ENCODE data around the gene ZNF804A. TPM values are rescaled to one million over a fixed set of nuclear protein-coding genes. Genes with fewer than 3 reads are reported as not detected.

The ZNF804A gene
- under 1 TPM in 1 of 2 donors, not detected in 1; 0.09 TPM for total RNA-seq
- long read RNA-seq: 0 reads

DNA sequence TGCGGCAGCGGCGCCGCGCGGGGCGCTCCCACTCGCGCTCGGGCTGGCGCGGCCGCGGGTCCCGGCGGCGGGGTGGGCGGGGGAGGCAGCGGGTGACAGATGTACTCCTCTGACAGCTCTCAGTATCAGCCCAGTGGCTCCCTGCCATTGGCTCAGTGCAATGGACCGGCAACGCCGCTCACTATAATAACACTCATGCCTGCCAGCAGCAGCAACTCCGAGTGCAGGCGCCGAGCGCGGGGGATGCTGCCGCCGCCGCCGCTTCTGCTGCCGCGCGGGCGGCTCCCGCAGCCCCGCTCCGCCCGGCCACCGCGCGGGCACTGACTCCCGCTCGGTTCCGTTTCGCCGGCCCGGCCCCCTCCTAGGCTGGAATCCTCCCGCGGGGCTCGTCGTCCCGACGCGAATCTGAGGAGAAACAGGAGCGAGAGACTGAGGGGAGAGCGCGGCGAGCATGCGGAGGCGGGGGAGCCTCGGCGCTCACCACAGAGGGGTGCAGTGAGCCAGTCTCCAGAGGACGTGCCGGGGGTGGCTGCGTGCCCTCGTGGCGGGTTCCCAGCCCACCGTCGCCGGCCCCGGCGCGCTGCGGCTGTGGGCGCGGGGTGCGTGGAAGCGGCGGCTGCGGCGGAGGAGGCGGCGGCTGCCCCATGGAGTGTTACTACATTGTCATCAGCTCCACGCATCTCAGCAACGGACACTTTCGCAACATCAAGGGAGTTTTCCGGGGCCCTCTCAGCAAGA lies at the start of gene ZNF804A:
ZNF804A (plus strand) TSS at position 214 of the 738 bp plus-strand sequence; CDS start at position 645, 431 bp downstream.
- intact Hi-C loops (cut with DNase I): no loop called here
- DNase-seq: peak; percentile 60
- ATAC-seq: peak; percentile 74 to 81

DNA sequence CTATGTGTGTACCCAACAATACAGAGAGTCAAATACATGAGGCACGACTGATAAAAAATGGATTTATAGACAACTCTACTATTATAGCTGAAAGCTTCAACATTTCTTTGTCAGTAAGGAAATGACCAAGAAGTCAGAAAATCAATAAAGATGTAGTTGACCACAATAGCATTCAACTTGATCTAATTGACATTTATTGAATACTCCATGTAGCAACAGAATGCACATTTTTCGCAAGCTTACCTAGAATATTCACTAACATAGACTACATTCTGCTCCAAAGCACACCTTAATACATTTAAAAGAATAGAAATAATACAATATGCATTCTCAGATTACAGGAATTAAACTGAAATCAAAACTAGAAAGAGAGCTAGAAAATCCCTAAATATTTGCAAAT lies 49.2 kb upstream of the ZNF804A start:
- ATAC-seq (no peak), DNase-seq (no peak)

DNA sequence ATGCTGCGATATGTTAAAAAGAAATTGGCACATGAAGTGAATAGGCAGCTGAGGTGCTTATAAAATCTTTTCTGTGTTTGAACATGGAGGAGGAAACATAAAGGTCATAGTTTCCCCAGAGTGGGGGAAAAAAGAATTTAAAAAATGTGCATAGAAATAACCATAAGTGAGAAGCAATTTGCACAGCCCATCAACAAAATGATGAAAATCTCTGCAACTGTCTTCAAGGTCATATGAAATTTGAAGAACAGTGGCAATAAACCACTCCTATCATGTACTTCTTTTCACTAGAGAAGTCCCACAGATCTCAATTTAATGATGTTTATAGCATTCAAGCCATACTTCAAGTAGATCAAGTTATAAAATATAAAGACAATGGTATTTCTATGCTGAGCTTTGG lies 46.7 kb upstream of the ZNF804A start:
- intact Hi-C loops (cut with DNase I): no loop called here
- DNase-seq: no peak
- ATAC-seq: no peak

More for the DNA sequence above, 49.2 kb upstream of the ZNF804A start:
- intact Hi-C loops (cut with DNase I): no loop called here

DNA sequence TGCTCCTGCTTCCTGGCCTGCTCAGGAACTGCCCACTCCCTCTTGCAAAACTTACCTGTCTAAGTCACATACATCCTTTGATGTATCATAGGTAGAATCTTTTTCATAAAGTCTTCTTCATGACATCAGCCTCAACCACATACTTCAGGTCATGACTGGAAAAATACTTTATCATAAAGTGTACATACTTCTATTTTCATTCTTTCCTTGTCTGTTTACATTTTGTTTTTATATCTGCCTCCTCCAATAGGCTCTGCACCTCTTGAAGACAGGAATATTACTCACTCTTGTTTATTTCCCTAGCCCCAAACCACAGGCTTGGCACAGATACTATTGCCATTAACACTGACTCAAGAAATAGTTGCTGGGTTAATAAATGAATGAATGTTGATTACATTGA lies 43.6 kb upstream of the ZNF804A start:
- ATAC-seq: no peak
- intact Hi-C loops (cut with DNase I): no loop called here
- DNase-seq: no peak

DNA sequence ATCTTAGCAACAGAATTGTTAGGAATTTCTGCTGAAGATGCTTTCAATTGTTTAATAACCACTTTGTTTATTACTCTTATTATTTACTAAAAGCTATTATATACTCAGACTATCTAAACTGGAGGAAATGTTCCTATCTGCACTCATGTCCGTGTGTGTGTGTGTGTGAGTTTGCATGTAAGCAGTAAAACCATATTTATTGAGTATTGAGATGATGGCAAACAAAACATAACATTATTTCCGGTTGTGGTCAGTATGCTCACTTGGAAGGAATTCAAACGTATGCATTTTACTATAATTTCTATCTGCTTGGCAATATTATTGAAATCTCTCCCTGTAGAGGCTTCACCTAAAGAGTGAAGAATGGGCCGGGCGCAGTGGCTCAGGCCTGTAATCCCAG lies 43.0 kb upstream of the ZNF804A start:
- intact Hi-C loops (cut with DNase I): no loop called here
- ATAC-seq (no peak), DNase-seq (no peak)

DNA sequence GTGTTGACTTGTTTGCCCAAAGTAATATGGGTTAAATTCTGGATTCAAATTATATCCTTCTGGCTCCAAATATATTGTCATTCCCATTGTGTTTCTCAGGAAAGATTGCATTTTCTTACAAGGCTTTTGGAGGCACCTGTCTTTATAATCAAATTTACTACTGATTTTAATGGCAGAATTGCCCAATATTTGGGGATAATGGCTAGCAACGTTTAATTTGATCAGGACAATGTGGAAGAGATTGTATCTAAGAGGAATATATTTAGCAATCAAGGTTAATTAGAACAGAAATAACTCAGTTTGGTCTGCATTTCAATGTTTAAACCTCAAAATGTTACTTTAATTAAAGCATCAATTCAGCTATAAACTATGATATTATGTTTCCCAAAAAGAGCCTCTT lies 41.7 kb upstream of the ZNF804A start:
- intact Hi-C loops (cut with DNase I): no loop called here
- DNase-seq: no peak
- ATAC-seq: no peak

DNA sequence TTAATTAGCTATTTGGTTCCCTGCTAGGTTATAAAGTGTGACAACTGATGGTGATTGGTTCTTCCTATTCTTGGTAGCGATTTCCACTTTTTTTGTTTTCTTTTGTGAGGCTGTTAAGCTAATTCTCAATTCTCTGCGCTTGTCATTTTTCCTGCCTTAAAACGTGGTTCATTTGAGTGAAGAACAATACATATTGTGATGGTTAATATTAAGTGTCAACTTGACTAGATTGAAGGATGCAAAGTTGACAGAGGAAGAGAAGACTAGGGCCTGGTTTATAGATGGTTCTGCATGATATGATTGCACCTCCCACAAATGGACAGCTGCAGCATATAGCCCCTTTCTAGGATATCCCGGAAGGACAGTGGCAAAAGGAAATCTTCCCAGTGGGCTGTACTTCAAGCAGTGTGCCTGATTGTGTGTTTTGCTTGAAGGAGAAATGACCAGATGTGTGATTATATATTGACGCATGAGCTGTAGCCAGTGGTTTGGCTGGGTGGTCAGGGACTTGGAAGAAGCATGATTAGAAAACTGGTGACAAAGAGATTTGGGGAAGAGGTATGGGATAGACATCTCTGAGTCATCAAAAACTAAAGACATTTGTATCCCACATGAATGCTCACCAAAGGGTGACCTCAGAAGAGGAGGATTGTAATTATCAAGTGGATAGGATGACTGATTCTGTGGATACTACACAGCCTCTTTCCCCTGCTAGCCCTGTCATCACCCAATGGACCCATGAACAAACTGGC lies 39.4 kb upstream of the ZNF804A start:
- intact Hi-C loops (cut with DNase I): no loop called here
- ATAC-seq: no peak
- DNase-seq: no peak

DNA sequence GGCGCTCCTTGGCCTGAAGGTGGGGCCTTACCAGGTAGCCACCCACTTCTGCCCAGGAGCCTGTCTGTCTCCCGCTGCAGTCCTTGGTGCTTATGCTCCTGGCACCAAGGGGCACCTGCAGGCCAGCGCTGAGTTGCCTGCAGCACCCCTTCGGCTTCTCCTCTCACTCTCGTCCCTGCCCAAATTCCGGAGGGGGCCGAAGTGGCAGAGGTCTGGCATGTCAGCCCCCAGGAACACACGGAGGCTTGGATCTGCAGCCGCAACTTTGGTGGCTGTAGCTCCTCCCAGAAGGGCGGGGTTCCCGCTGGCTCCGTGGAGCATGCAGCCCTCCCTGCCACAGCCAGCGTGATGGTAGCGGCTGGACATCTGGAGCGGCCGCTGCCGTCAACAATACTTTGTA lies 37.7 kb upstream of the ZNF804A start:
- ATAC-seq (no peak), DNase-seq (no peak)
- intact Hi-C loops (cut with DNase I): no loop called here

DNA sequence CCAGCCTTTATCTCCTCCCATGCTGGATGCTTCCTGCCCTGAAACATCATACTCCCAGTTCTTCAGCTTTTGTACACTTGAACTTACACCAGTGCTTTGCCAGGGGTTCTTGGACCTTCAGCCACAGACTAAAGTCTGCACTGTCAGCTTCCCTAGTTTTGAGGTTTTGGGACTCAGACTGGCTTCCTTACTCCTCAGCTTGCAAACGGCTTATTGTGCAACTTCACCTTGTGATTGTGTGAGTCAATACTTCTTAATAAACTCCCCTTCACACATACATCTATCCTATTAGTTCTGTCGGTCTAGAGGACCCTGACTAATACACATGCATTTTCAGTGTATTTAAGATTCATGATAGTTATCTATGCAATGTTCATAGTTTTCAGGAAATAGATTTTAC lies 35.8 kb upstream of the ZNF804A start:
- no peak for DNase-seq
- no peak for ATAC-seq
- intact Hi-C loops (cut with DNase I): no loop called here

DNA sequence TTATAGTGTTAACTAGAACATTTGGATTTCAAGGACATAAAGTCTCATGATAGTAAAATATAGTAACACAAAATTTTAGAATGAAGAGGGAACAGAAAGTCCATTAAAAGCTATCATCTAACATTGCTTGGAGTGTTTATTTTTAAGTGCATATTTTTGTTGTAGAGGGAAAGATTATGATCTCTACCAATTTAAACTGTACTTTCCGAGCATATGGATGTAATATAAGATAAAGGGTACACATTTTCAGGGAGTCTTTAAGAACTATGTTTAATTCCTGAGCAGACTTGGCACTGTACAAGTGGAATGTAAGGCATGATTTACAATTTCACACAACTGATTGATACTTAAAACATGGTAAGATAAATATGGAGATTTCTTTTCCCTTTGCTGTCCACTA lies 34.2 kb upstream of the ZNF804A start:
- no peak for DNase-seq
- no peak for ATAC-seq
- intact Hi-C loops (cut with DNase I): no loop called here

DNA sequence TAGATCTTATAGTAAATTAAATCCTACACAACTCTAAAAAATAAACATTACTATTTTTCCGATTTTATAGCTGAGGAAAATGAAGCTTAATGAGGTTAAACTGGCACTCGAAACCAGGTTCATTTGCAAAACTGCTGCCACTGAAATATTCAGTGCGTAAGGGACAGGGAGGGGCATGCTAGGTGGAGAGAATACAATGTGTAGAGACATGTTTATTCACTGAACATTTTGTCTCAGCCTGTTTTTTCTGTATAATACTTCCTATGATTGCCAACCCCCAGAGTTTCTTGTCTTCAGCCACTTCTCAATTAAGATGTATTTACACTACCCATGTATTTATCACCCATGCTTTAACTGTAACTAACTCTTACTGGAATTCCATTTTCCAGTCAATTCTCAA lies 31.6 kb upstream of the ZNF804A start:
- intact Hi-C loops (cut with DNase I): no loop called here
- ATAC-seq (no peak), DNase-seq (no peak)

DNA sequence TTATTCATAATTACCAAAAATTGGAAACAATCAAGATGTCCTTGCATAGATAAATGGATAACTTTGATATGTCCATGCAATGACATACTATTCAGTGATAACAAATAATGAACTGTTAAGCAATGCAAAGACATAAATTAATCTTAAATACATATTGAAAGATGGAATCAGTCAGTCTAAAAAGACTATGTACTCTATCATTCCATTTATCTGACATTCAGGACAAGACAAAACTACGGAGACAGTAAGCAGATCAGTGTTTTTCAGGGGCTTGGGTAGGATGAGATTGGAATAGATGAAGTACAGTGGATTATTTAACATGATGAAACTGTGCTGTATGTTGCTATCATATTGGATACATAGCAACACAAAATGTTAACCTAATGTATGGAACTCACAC lies 21.3 kb upstream of the ZNF804A start:
- DNase-seq: no peak
- intact Hi-C loops (cut with DNase I): no loop called here
- ATAC-seq: no peak

DNA sequence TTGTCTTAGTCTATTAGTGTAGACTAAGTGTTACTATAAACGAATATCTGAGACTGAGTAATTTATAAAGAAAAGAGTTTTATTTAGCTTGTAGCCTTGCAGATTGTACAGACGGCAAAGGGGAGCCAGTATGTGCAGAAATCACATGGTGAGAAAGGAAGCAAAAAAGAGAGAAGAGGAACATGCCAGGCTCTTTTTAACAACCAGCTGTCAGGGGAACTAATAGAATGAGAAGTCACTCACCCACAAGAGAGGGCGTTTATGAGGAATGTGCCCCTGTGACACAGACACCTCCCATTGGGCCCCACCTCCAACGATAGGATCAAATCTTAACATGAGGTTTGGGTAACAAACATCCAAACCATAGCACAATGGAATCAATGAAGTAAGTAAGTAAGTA lies 20.6 kb upstream of the ZNF804A start:
- no peak for DNase-seq
- intact Hi-C loops (cut with DNase I): no loop called here
- no peak for ATAC-seq

DNA sequence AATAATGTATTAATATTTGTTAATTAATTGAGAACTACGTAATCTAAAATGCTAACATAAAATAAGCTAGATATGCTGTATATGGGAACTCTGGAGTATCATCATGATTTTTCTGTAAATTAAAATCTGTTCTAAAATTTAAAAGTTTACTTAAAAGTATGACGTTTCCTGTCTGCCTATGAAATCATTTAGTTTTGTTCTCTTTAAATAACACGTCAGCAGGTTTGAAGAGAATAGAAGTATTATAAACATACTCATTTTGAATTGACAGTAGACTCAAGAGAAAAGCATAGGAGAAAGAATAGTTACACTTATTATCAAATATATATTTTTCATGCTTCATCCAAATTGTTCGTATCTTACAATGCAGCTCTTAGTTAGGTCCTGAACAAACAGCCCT lies 19.1 kb upstream of the ZNF804A start:
- ATAC-seq: no peak
- DNase-seq: no peak
- intact Hi-C loops (cut with DNase I): no loop called here

DNA sequence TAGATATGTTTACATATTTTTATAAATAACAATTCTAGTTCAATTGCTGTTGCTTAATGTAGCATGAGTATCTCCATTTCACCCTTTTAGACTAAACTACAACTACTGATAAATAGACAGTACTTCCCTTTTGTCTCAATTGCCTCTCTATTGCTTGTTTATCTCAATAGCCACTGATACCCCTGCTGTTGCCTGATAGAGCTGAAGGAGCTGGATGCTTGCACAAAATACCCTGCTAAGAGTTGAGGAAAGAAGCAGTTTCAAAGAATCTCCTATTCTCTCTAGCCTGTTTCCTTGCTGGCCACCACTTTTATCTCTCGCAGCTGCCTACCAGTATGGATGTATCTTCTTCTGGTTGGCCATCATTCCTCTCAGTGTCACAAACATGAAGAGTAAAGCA lies 16.9 kb upstream of the ZNF804A start:
- intact Hi-C loops (cut with DNase I): no loop called here
- ATAC-seq (no peak), DNase-seq (no peak)

DNA sequence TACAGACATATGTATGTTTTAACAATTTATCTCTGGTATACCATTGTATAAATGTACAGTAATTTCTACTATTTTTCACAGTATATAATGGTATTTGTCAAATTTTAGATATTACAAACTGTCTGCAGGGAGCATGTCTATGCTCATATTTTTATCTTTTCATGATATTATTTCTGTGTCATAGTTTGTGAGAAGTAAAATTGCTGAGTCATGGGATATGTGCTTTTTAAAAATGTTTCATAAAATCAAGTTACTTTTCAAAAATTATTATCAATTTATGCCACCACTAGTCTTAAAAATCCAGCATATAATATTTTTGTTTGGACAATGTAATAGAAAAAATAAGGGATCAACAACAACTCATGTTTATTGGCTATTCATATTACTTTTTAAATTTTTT lies 9.1 kb upstream of the ZNF804A start:
- intact Hi-C loops (cut with DNase I): no loop called here
- no peak for ATAC-seq
- no peak for DNase-seq

DNA sequence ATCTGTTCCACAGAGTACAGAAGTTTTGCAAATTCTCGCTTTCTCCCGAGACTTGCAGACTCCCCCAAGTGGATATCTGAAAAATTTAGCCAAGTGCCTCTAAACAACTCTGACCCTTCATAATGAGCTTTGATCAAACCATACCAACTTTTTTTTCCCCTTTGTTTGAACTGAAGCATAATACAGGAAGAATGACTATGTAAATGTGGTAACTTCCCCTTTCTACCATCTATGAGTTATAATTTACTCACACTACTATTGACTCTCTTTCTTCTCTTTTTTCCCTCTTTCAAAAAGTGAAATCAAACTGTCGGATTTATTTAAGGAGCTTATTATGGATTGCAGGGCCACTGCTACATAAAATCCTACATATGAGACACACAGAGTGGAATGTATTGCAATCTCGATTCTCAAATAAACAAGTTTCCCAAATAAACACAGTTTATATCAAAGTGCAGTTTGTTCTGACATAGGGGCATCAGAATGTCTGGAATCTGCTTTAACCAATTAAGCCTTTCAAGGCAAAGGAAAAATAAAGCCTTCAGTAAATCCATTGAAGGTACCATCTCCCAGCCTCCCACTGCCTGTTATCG lies 1.4 kb upstream of the ZNF804A start:
- DNase-seq: no peak
- intact Hi-C loops (cut with DNase I): no loop called here

DNA sequence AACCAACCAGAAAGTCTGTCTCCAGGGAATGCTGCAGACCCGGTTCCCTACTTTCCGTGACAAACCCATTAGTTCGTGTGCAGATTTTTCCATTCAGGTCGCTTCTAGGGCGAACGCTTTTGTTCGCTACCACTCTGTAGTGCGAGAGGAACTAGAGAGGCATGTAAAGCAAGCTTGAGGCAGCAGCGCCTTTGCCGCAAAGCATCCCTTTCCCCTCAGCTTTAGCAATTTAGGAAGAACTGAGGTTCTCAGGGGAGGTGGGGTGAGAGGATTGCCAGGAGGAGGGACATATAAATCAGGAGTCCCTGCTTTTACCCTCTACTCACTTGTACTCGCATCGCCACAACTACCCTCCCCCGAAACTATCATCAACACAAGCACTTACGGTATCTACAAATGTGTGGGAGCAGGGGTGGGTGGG lies 748 bp upstream of the ZNF804A start:
- DNase-seq: no peak
- intact Hi-C loops (cut with DNase I): no loop called here
- peak; percentile 45 to 64 for ATAC-seq

More for the DNA sequence above, 1.4 kb upstream of the ZNF804A start:
- ATAC-seq: peak in 1 of 2 donors; percentile 40

DNA sequence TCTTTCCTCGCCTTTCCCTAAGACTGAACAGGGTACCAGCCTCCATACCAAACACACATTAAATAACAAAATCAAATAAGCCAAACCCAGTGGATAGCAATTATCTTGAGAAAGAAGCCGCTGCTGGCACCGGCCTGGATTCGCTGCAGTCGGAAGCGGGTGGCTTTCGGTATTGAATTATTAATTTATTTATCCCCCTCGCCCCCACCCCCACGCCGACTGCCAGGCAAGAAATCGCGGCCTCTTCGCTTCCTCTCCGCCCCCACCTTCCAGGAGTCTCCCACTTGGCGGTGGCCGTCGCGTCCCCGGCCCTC lies 370 bp upstream of the ZNF804A start:
- intact Hi-C loops (cut with DNase I): no loop called here
- ATAC-seq: no peak
- DNase-seq: no peak

DNA sequence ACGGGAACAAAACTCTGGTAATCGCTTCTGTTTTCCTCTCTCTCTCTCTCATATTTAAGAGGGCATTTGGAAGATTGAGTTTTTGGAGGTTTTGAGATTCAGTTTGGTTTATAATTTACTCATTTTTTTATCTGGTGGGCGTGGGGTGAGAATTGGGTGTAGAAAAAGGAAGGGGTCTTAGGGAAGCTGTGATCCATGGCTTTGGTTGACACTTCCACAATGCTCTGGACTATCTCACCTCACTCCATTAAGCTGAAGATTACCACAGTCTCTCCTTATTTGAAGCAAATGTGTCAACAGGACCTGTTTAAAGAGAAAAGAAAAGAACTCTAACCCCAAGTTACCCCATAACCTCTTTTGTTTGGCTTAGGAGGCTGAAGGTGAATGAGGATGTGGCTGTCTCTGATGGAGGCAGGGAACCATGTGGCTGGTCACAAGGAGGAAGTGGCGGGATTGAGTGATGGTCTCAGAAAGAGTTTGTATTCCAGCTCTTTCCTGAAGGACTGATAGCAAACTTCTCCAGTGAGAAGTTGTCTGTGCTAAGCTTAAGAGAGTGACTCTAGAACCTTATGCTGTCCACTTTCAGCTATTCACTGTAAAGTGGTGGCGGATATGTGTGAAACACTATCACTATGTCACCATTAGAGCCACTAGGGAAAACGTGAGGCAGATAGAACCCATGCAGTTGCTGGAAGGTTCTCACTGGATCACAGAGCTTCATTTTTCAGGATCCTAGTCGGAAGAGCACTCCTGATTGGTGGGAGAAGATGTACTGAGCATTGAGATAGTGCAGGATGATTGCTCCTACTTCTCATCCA lies 934 bp downstream of the ZNF804A start:
- DNase-seq (no peak), ATAC-seq (peak in 1 of 2 donors; percentile 33)
- intact Hi-C loops (cut with DNase I): no loop called here
